Mesothelial cell of epicardium (in vitro differentiated cells): ENCODE data around the gene PHF2. TPM values are rescaled to one million over a fixed set of nuclear protein-coding genes. Genes with fewer than 3 reads are reported as not detected.

Source experiments
- DNase-seq, 2 experiments: peaks; one replicate each; pipeline ENCODE4 v3.0.0; 2021; ENCODE audit warnings: low spot score in 2 of 2; ENCODE audit not compliant: unreplicated experiment in 2 of 2
- H3K27ac Mint-ChIP-seq: 2 replicates; pipeline ENCODE4 v1.8.0; 2021; ENCODE audit warnings: mixed read lengths
- H3K27me3 Mint-ChIP-seq: 2 replicates; pipeline ENCODE4 v1.8.0; 2021; ENCODE audit warnings: low read depth, mixed read lengths
- H3K36me3 Mint-ChIP-seq: 2 replicates; pipeline ENCODE4 v1.8.0; 2021; ENCODE audit warnings: mixed read lengths
- H3K4me1 Mint-ChIP-seq: 2 replicates; pipeline ENCODE4 v1.8.0; 2021; ENCODE audit warnings: mixed read lengths
- H3K4me3 Mint-ChIP-seq: 2 replicates; pipeline ENCODE4 v1.8.0; 2021; ENCODE audit warnings: mild to moderate bottlenecking, moderate library complexity, mixed read lengths
- H3K9me3 Mint-ChIP-seq: 2 replicates; pipeline ENCODE4 v1.8.0; 2021; ENCODE audit warnings: mixed read lengths
- CTCF ChIP-seq: fragments of 200-600 bp; sonication (generic); IDR thresholded peaks from one replicate; pipeline ENCODE4 v1.5.0; 2021; ENCODE audit warnings: antibody characterized with exemption; ENCODE audit not compliant: unreplicated experiment
- total RNA-seq: library from RNA; stranded (reverse); gene quantifications from 3 replicates; pipeline ENCODE4 v1.2.1, GENCODE V29; 2021

The PHF2 gene
- total RNA-seq, 1 donor from 2014 or later: 37.6 TPM

GRCh38 chr9:93536874-93537273 lies 39.5 kb upstream of the PHF2 start:
- no peaks in the 10 kb centered on the region for H3K27me3 Mint-ChIP-seq
- H3K9me3 Mint-ChIP-seq: no peaks in the 10 kb centered on the region
- peaks cover 29% of the 10 kb centered on the region for H3K36me3 Mint-ChIP-seq
- no peak for DNase-seq
- no peak overlapping the region for H3K4me3 Mint-ChIP-seq
- no peaks in the 10 kb centered on the region for H3K4me1 Mint-ChIP-seq
- no peak for TF ChIP-seq CTCF
- H3K27ac Mint-ChIP-seq: no peak overlapping the region

- Mint-ChIP-seq H3K4me3 (no peak overlapping the region), H3K9me3 (no peaks in the 10 kb centered on the region), H3K36me3 (peaks cover 16% of the 10 kb centered on the region), H3K27ac (no peak overlapping the region), H3K4me1 (no peaks in the 10 kb centered on the region), H3K27me3 (no peaks in the 10 kb centered on the region)
- no peak for DNase-seq
- no peak for TF ChIP-seq CTCF
These were observed 36.1 kb upstream of the PHF2 start for GRCh38 chr9:93540305-93540704.

- Mint-ChIP-seq H3K27ac (no peak overlapping the region), H3K27me3 (no peaks in the 10 kb centered on the region), H3K4me1 (no peaks in the 10 kb centered on the region), H3K36me3 (peaks cover 15% of the 10 kb centered on the region), H3K9me3 (no peaks in the 10 kb centered on the region), H3K4me3 (no peak overlapping the region)
- DNase-seq: no peak
- TF ChIP-seq CTCF: no peak
These were observed 35.4 kb upstream of the PHF2 start for GRCh38 chr9:93541005-93541404.

- no peaks in the 10 kb centered on the region for H3K27me3 Mint-ChIP-seq
- no peaks in the 10 kb centered on the region for H3K4me1 Mint-ChIP-seq
- H3K9me3 Mint-ChIP-seq: no peaks in the 10 kb centered on the region
- H3K4me3 Mint-ChIP-seq: no peak overlapping the region
- H3K27ac Mint-ChIP-seq: no peak overlapping the region
- no peak for DNase-seq
- TF ChIP-seq CTCF: no peak
- H3K36me3 Mint-ChIP-seq: peaks cover 22% of the 10 kb centered on the region
These were observed 34.6 kb upstream of the PHF2 start for GRCh38 chr9:93541581-93542349.

- H3K4me3 Mint-ChIP-seq: no peak overlapping the region
- DNase-seq: no peak
- H3K27me3 Mint-ChIP-seq: no peaks in the 10 kb centered on the region
- no peaks in the 10 kb centered on the region for H3K9me3 Mint-ChIP-seq
- no peak for TF ChIP-seq CTCF
- no peaks in the 10 kb centered on the region for H3K4me1 Mint-ChIP-seq
- peaks cover 25% of the 10 kb centered on the region for H3K36me3 Mint-ChIP-seq
- no peak overlapping the region for H3K27ac Mint-ChIP-seq
These were observed 33.3 kb upstream of the PHF2 start for GRCh38 chr9:93543117-93543516.
